NCI-H1417 treated with DMSO at 0.1 percent for 48 hours (cell line): ENCODE measurements around the gene RHOA.

ENCODE experiments used
- DNase-seq: peaks from one replicate; lab custom pipeline; 2025; lab: John Stamatoyannopoulos, UW

RHOA gene

GRCh38 chr3:49324768-49325167 is 87.0 kb downstream of the RHOA start:
- DNase-seq: no peak

GRCh38 chr3:49316696-49317457 is 94.9 kb downstream of the RHOA start:
- DNase-seq: no peak

DNA sequence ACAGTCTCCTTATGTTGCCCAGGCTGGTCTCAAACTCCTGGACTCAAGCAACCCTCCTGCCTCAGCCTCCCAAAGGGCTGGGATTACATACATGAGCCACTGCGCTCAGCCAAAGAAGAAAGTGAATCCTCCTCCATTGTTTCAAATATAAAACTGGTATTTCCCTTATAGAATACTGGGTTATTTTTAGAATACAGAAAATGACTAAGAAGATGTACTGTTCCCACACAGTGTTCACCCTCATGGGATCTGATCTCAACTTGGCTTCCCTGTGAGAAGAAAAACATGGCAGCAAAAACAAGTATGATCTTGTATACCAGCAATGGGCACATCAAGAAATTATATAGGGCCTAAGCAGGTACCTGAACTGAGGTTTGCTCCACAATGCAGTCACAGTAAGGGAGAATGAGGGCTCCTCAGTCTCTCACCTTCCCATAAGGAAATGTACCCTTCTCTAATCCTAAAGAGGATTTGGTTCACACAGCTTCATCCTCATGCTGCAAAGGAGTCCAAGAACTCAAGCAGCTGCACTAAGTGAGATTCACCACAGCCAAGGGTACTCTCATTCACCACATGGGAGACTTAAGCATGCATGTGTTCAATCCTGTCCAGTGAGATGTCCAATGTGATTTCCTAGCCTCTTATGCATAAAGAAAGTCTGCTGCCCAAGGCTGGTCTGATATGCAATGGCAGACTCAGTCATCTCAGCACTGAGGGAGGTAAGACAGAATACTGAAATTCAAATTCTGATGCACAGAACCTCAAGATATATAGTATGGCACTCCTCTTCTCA is 97.7 kb downstream of the RHOA start:
- no peak for DNase-seq

GRCh38 chr3:49311283-49311682 is 100.5 kb downstream of the RHOA start:
- no peak for DNase-seq

GRCh38 chr3:49310677-49311076 is 101.1 kb downstream of the RHOA start:
- no peak for DNase-seq
